ENCODE measurements around the gene ZBTB32. TPM values are rescaled to one million over a fixed set of nuclear protein-coding genes. Genes with fewer than 3 reads are reported as not detected.
A peak's percentile ranks its signal among the peaks of the same experiment; 100 is the strongest.

The ZBTB32 gene
- total RNA-seq, 4 donors from 2014 or later, result 0.38 TPM; not detected in 3

DNA sequence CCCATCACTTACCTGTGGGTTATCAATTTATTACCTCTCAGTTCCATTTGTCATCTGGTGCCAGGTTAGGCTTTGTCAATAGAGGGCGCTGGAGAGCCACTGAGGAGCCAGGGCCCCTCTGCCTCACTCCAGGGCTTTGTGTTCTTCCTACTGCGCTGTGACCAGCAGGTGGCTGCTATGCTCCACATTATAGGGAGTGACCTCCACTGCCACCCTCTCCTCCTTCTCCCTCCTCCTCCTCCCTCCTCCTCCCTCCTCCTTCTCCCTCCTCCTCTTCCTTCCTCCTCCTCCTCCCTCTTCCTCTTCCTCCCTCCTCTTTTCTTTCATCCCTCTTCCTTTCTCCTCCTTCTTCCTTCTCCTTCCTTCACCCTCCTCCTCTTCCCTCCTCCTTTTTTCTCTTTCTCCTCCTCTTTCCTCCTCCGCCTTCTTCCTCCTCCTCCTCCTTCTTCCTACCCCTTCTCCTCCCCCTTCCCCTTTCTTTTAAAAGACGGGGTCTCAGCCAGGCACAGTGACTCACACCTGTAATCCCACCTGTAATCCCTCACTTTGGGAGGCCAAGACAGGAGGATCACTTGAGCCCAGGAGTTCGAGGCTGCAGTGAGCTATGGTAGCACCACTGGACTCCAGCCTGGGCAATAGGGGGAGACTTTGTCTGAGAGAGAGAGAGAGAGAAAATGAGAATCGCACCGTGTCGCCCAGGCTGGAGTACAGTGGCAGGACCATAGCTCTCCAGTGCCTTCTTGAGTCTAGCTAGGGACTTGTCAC lies 10.3 kb upstream of the ZBTB32 start:
- WGBS, 2 donors, result 13 to 21% methylated on average over 5 to 7 of the region's 8 CpGs
- no peaks in the 10 kb centered on the region for H3K27me3 ChIP-seq
- DNase-seq, result peak; percentile 51
- TF ChIP-seq POLR2A (IDR thresholded peaks at IDR 0.05), result no peak
- TF ChIP-seq, protein P1, sequence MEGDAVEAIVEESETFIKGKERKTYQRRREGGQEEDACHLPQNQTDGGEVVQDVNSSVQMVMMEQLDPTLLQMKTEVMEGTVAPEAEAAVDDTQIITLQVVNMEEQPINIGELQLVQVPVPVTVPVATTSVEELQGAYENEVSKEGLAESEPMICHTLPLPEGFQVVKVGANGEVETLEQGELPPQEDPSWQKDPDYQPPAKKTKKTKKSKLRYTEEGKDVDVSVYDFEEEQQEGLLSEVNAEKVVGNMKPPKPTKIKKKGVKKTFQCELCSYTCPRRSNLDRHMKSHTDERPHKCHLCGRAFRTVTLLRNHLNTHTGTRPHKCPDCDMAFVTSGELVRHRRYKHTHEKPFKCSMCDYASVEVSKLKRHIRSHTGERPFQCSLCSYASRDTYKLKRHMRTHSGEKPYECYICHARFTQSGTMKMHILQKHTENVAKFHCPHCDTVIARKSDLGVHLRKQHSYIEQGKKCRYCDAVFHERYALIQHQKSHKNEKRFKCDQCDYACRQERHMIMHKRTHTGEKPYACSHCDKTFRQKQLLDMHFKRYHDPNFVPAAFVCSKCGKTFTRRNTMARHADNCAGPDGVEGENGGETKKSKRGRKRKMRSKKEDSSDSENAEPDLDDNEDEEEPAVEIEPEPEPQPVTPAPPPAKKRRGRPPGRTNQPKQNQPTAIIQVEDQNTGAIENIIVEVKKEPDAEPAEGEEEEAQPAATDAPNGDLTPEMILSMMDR (IDR thresholded peaks at IDR 0.05), result peak; percentile 97 to 99 (median 98)
- peaks cover 0 to 10% (median 0%) of the 10 kb centered on the region in 3 donors for H3K4me1 ChIP-seq
- H3K9me3 ChIP-seq, result no peaks in the 10 kb centered on the region
- intact Hi-C loops (cut with DNase I), result loop anchor here (2.0 kb wide), 1 partner anchor 23 kb away; no protein-coding TSS in a partner anchor
- no peak overlapping the region for H3K27ac ChIP-seq
- no peaks in the 10 kb centered on the region for H3K36me3 ChIP-seq
- H3K4me3 ChIP-seq, result no peak overlapping the region

DNA sequence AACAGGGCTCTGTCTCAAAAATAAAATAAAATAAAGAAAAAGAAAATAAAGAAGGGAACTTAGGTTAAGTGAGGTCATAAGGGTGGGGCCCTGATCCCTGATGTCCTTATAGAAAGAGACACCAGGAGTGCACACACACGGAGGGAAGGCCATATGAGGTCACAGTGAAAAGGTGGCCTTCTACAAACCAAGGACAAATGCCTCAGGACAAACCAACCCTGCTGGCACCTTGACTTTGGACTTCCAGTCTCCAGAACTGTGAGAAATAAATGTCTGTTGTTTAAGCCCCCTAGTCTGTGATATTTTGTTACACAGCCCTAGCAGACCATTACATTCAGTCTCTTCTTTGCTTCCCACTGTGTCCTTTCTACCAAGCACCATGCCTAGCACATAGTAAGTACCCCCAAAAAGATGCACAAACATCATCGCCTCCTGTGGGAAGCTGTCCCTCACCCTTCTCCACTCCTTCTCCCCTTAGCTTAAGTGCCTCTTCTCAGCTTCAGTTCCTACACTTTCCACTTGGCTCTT lies 8.4 kb upstream of the ZBTB32 start:
- Histone ChIP-seq H3K27ac (no peak overlapping the region), H3K4me3 (no peak overlapping the region), H3K27me3 (no peaks in the 10 kb centered on the region), H3K9me3 (no peaks in the 10 kb centered on the region), H3K4me1 (peaks cover 0 to 10% (median 0%) of the 10 kb centered on the region in 3 donors), H3K36me3 (no peaks in the 10 kb centered on the region)
- TF ChIP-seq POLR2A (IDR thresholded peaks at IDR 0.05), result no peak
- TF ChIP-seq, protein P1 (IDR thresholded peaks at IDR 0.05), result no peak
- intact Hi-C loops (cut with DNase I), result loop anchor here (2.0 kb wide), 1 partner anchor 21 kb away; no protein-coding TSS in a partner anchor
- DNase-seq, result no peak
- 76 to 83% methylated on average over 2 of the region's 2 CpGs for WGBS, 2 donors

DNA sequence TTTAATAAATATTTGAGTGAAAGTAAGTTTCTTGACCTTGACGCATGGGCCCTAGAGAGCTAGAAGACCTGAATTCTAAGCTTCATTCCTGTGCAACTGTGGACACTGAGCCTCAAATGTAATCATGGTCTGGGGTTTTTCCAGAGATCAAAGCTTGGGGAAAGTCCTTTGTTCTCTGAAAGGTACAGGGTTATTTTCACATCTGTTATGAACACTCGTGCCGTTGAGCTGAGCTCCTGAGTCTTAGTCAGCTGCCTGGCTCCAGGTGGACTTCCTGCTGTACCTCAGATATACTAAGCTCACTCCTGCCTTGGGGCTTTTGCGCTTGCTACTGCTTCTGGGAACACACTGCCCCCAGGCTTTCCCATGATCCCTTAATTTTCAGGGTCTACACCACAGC lies 7.5 kb upstream of the ZBTB32 start:
- no peaks in the 10 kb centered on the region for H3K27me3 ChIP-seq
- no peaks in the 10 kb centered on the region for H3K36me3 ChIP-seq
- H3K27ac ChIP-seq, result no peak overlapping the region
- no peaks in the 10 kb centered on the region for H3K9me3 ChIP-seq
- peaks cover 0 to 9% (median 3%) of the 10 kb centered on the region in 3 donors for H3K4me1 ChIP-seq
- intact Hi-C loops (cut with DNase I), result no loop called here
- WGBS, 2 donors, result 40 to 52% methylated on average over 2 to 3 of the region's 4 CpGs
- DNase-seq, result no peak
- no peak overlapping the region for H3K4me3 ChIP-seq
- no peak for TF ChIP-seq POLR2A (IDR thresholded peaks at IDR 0.05)
- TF ChIP-seq, protein P1 (IDR thresholded peaks at IDR 0.05), result no peak

DNA sequence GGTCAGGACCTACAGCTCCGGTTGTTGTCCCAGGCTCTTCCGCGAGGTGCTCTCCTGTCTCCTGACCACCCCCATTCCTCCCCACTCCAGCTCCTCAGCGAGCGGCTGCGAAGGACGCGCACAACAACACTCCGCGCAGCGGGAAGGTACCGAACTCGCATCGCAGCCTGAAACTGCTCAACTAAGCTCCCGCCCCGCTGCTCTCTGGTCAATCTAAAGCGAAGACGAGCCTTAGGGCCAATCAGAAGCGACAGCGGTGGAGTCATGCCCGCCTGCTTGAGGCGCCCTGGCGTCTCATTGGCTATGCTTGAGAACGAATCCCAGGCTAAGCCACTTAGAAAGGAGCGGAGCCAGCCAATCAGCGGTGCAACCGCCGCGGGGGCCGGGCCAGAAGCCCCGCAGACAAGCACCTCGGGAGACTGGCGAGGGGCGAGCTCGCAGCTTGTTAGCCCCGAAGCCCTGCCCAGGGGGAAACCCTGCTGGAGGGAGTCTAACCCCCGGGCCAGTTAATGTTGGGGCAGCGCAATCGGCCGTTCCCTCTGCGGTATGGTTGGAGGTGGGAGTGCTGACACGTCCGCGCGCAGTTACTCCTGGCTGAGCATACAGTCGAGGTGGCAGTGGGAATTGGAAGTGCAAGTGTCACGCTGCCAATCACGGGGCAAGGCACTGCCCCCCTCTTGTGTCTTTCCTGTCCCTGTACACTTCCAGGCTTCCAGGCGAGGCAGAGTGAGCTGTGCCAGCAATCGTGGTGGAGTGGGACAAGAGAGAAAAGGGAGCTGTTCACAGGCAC lies 1.9 kb upstream of the ZBTB32 start:
- Histone ChIP-seq H3K27me3 (peaks cover 0 to 8% (median 0%) of the 10 kb centered on the region in 4 donors), H3K4me1 (peaks cover 3 to 30% (median 11%) of the 10 kb centered on the region in 3 donors), H3K27ac (peak overlapping the region; percentile 25 to 71 (median 58)), H3K36me3 (no peaks in the 10 kb centered on the region), H3K9me3 (no peaks in the 10 kb centered on the region), H3K4me3 (peak overlapping the region; percentile 41 to 72 (median 60))
- DNase-seq, result peak; percentile 83
- intact Hi-C loops (cut with DNase I), result no loop called here
- 0% methylated on average over 7 to 15 of the region's 50 CpGs for WGBS, 2 donors
- TF ChIP-seq, protein P1 (IDR thresholded peaks at IDR 0.05), result no peak
- peak in 2 of 4 donors; percentile 33 to 46 for TF ChIP-seq POLR2A (IDR thresholded peaks at IDR 0.05)
